ENCODE measurements around the gene TSPAN13.

Gene TSPAN13

GRCh38 chr7:16770657-16771329, 17.2 kb downstream of the TSPAN13 start:
- Histone ChIP-seq H3K4me3 (ENCODE audit: low read depth, low read length) (no peak overlapping the region), H3K27me3 (replicated peaks) (no peaks in the 10 kb centered on the region), H3K36me3 (replicated peaks) (no peaks in the 10 kb centered on the region), H3K27ac (no peak overlapping the region)
- in situ Hi-C loops (cut with HindIII; ENCODE audit: low pct_ligation_motif_present, low sequenced_read_pairs): no loop called here
- DNase-seq: no peak
- TF ChIP-seq, protein P1, sequence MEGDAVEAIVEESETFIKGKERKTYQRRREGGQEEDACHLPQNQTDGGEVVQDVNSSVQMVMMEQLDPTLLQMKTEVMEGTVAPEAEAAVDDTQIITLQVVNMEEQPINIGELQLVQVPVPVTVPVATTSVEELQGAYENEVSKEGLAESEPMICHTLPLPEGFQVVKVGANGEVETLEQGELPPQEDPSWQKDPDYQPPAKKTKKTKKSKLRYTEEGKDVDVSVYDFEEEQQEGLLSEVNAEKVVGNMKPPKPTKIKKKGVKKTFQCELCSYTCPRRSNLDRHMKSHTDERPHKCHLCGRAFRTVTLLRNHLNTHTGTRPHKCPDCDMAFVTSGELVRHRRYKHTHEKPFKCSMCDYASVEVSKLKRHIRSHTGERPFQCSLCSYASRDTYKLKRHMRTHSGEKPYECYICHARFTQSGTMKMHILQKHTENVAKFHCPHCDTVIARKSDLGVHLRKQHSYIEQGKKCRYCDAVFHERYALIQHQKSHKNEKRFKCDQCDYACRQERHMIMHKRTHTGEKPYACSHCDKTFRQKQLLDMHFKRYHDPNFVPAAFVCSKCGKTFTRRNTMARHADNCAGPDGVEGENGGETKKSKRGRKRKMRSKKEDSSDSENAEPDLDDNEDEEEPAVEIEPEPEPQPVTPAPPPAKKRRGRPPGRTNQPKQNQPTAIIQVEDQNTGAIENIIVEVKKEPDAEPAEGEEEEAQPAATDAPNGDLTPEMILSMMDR (IDR thresholded peaks at IDR 0.05; ENCODE audit: low read depth, low read length, missing control alignments): no peak

GRCh38 chr7:16773326-16773725, 19.8 kb downstream of the TSPAN13 start:
- in situ Hi-C loops (cut with HindIII; ENCODE audit: low pct_ligation_motif_present, low sequenced_read_pairs): no loop called here
- DNase-seq: no peak
- H3K36me3 ChIP-seq (replicated peaks): no peaks in the 10 kb centered on the region
- TF ChIP-seq, protein P1 (IDR thresholded peaks at IDR 0.05; ENCODE audit: low read depth, low read length, missing control alignments): no peak
- no peak overlapping the region for H3K27ac ChIP-seq
- no peak overlapping the region for H3K4me3 ChIP-seq (ENCODE audit: low read depth, low read length)
- no peaks in the 10 kb centered on the region for H3K27me3 ChIP-seq (replicated peaks)

GRCh38 chr7:16773884-16774283, 20.3 kb downstream of the TSPAN13 start:
- no peaks in the 10 kb centered on the region for H3K27me3 ChIP-seq (replicated peaks)
- TF ChIP-seq, protein P1 (IDR thresholded peaks at IDR 0.05; ENCODE audit: low read depth, low read length, missing control alignments): no peak
- no peak overlapping the region for H3K4me3 ChIP-seq (ENCODE audit: low read depth, low read length)
- in situ Hi-C loops (cut with HindIII; ENCODE audit: low pct_ligation_motif_present, low sequenced_read_pairs): no loop called here
- H3K27ac ChIP-seq: no peak overlapping the region
- H3K36me3 ChIP-seq (replicated peaks): no peaks in the 10 kb centered on the region
- no peak for DNase-seq

- H3K27me3 ChIP-seq (replicated peaks): no peaks in the 10 kb centered on the region
- H3K4me3 ChIP-seq (ENCODE audit: low read depth, low read length): no peak overlapping the region
- TF ChIP-seq, protein P1 (IDR thresholded peaks at IDR 0.05; ENCODE audit: low read depth, low read length, missing control alignments): no peak
- no peaks in the 10 kb centered on the region for H3K36me3 ChIP-seq (replicated peaks)
- no peak for DNase-seq
- no peak overlapping the region for H3K27ac ChIP-seq
- in situ Hi-C loops (cut with HindIII; ENCODE audit: low pct_ligation_motif_present, low sequenced_read_pairs): no loop called here
These were observed 20.7 kb downstream of the TSPAN13 start for GRCh38 chr7:16774294-16774693.

GRCh38 chr7:16774986-16775385, 21.4 kb downstream of the TSPAN13 start:
- no peak for DNase-seq
- H3K36me3 ChIP-seq (replicated peaks): no peaks in the 10 kb centered on the region
- in situ Hi-C loops (cut with HindIII; ENCODE audit: low pct_ligation_motif_present, low sequenced_read_pairs): no loop called here
- TF ChIP-seq, protein P1 (IDR thresholded peaks at IDR 0.05; ENCODE audit: low read depth, low read length, missing control alignments): no peak
- no peaks in the 10 kb centered on the region for H3K27me3 ChIP-seq (replicated peaks)
- no peak overlapping the region for H3K4me3 ChIP-seq (ENCODE audit: low read depth, low read length)
- no peak overlapping the region for H3K27ac ChIP-seq

- Histone ChIP-seq H3K27me3 (replicated peaks) (no peaks in the 10 kb centered on the region), H3K27ac (no peak overlapping the region), H3K4me3 (ENCODE audit: low read depth, low read length) (no peak overlapping the region), H3K36me3 (replicated peaks) (no peaks in the 10 kb centered on the region)
- in situ Hi-C loops (cut with HindIII; ENCODE audit: low pct_ligation_motif_present, low sequenced_read_pairs): no loop called here
- TF ChIP-seq, protein P1 (IDR thresholded peaks at IDR 0.05; ENCODE audit: low read depth, low read length, missing control alignments): no peak
- DNase-seq: no peak
These were observed 22.5 kb downstream of the TSPAN13 start for GRCh38 chr7:16776053-16776452.

All from brain microvascular endothelial cell (primary cell).